HG02970 (cell line): ENCODE measurements around the gene KCNK18.

ENCODE experiments used
- ATAC-seq: cut with Tn5 transposase; IDR thresholded peaks from one replicate; pipeline ENCODE4 v1.9.1; 2021; ENCODE audit warnings: mild to moderate bottlenecking, moderate library complexity, moderate number of reproducible peaks; ENCODE audit not compliant: unreplicated experiment, low FRiP score

KCNK18 gene

DNA sequence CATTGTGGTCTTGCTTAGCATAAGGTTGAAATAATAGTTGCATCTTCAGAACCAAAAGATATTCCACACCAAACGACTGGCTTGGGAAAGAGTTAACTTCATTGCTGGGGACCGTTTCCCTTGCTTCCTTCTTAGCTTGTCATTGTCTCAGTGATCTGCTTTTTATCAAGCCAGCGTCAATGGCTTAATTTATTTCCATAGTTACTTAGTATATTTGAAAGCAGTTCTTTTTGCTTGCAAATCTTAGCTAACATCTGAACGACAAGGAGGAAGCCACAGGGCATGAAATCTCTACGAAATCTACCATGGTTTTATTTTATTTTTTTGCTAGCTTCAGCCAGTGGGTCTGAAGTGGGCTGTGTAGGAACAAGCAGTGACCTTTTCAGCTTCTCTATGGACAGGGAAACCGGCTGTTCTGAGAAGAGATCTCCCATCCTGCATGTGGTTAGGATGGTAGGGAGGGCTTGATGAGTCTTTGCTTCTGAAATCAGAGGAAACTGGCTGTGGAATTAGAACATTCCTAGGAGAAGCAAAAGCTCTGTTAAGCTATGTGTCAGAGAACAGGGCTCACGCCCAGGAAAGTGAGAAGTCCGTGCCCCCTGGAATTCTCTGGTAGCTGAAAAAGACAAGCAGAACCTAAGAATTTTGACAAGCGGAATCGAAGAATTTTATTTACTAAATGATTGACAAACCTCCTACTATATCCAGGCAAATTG, 51.6 kb downstream of the KCNK18 start:
- ATAC-seq: no peak

DNA sequence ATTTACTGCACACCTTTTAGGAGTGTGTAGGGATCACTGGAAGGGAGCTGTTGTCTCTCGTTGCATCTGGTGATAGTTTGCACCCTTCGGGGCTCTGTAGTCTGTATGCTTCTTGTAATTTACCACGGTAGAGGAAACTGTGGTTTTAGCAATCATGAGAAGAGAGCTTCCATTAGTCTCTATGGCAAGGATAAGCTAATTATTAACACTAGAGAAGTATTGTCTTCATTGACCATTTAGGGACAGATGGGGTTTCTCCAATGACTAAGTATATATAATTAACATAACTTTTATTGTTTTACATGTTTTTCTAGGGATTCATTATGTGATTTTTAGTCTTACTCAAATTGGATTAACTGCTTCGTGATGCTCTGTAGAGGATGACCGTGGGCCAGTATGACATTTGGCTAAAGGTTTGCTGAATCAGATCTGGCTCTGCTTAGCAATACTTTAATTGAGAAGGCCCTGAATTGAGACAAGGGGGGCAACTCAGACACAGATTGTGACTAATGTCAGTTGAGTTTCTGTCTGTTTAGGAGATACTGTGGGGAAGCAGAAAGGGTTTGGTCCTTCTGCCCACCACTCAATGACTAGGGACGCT, 52.3 kb downstream of the KCNK18 start:
- no peak for ATAC-seq

DNA sequence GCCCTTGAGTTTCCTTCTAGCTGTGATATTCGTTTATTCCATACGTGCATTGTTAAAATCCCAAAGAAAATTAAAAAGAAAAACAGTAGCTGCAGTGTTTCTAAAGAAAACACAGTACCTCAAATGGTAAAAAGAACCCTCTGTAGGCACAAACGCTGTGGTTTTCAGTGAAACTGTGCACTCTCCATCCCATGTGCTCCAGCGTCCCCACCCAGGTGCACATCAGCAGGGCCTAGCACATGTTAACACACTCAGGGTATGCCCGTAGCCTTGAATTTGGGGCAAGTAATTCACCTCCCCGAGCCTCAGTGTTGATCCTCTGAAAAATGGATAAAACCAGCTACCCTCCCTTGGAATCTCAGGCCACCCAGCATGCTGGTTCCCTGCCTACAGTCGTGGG, 53.1 kb downstream of the KCNK18 start:
- no peak for ATAC-seq

DNA sequence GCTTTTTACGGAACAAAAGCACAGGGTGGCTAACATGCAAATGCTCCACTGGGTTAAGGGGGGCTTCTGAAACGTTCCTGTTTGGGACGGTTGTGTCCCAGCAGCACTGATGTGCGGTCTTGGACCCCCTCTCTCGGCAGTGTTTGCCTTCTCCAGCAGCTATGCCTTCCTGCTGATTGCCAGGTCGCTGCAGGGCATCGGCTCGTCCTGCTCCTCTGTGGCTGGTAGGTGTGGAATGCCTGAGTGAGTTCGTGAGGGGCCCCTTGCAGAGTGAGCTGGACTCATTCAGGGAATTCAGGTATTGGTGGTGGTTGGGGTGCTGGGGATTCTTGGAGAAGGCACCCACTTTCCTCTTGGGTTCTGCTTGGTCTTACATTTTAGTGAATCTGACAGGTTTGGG, 56.6 kb downstream of the KCNK18 start:
- no peak for ATAC-seq

DNA sequence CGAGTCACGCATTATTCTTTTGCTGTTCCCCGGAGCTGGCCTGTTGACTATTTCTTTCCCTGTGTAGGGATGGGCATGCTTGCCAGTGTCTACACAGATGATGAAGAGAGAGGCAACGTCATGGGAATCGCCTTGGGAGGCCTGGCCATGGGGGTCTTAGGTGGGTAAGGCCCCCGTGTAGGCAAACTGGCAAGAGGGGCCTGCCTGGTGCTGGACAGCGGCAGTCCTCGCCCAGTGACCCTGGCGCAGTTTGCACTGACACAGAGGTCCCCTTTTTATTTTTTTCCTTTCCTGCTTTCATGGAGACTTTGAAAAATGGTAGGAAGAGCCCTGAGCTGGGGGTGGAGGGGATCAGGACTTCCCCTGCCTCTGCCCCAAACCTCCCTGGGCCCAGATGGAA, 57.0 kb downstream of the KCNK18 start:
- no peak for ATAC-seq

DNA sequence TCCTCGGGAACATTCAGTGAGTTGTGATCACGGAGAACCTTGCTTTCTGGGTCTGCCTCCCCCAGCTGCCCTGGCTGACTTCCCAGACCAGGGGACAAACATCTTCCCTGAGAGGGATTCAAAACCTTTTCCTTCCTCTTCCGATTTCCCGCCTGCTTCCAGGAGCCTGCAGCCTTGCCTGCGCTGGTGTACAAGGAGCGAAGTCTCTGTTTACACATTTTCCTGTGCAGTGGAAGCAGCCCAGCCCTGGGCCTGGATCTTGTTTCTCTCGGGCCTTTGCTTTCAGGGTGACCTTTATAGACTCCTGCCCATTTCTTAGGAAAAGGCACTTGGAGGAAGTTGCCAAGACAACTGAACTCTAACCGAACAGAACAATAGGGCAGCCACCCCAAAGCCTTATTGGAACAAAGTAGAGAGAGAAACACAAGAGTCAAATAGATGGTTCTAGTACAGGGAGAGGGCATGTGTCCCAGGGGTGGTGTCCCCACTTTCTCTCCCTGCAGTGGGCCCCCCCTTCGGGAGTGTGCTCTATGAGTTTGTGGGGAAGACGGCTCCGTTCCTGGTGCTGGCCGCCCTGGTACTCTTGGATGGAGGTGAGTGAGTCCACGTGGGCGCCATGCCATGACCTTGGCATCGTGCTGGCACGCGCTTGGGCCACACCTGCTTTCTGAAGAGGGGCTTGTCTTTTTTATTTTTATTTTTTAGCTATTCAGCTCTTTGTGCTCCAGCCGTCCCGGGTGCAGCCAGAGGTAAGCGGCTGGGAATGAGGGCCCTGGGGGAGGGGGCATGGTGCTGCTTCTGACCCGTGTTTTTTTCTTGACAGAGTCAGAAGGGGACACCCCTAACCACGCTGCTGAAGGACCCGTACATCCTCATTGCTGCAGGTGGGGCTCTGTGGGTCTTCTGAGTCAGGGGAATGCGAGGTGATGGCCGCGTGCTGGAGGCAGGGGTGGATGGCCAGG, 57.8 kb downstream of the KCNK18 start:
- no peak for ATAC-seq

DNA sequence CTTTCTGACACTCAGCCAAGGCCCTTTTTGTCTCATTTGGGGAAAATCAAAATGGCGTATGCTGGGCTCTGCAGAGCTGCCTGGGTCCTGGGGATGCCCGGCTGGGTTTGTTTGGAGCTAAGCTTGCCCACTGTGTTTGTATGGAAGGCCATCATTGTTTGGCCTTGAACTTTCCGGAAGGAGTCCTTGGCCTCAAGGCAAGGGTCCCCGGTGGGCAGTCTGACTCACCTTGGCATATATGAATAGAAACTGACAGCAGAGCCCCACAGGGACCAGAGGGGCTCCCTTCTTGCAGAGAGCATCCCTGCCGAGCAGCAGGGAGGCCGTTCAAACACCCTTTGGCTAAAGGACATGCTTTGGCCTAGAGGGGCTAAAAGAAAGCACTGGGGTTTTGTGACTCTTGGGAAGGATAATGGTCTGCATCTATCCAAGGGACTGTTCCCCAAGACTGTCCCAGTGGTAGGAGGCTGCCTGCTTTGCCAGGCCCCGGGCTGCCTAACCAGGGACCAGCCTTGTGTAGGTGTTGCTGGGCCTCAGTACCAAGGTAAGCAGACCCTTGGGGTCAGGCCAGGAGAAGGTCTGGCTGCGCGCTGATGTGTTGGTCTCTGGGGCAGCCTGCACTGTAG, 58.7 kb downstream of the KCNK18 start:
- ATAC-seq: no peak

DNA sequence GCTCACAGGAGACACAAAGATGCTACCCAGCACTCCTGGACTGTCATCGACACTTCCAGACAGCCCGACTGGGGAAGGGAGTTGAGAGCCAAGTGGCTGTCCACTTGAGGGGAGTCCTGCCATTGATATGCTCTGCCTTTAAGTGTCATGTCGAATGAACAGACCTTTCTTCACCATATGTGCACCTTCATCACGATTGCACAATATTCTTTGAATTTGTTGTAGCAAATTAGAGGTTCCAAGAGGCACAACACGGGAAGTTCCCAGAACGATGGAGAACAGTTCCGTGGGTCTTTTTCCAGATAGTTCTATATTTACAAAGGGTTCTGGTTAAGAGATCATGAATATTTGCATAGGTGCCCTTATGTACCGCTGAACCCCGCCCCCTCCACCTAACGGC, 59.6 kb downstream of the KCNK18 start:
- no peak for ATAC-seq

DNA sequence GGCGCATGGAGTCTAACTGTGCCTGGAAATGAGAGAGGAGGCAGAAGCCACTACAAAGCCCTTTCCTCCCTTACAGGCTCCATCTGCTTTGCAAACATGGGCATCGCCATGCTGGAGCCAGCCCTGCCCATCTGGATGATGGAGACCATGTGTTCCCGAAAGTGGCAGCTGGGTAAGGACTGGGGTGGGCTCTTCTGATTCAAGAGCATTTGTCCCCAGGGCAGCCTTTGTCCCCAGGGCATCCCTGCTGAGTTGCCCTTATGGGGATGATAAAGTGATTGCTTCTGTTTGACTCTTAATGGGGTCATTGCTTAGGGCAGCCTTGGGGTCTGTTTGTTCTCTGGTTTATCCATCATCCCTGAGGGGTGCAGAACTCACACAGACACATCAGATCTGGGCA, 60.4 kb downstream of the KCNK18 start:
- no peak for ATAC-seq

DNA sequence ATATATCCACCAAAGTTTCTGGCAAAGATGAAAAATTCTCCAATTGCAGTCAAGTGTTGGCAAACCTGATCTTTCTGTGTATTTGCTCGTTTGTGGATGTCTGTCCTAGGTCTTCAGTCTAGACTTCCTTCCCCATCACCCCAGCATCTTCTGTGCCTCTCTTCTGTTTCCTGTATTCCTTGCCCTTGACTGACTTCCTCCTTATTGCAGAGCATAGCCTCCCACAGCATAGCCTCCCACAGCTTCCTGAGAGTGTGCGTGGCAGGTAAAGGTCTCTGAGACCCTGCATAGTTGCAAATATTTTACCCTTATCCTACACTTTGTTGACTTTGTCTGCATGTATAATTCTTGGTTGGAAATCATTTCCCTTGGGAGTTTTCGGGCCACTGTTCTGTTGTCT, 62.0 kb downstream of the KCNK18 start:
- no peak for ATAC-seq
